Measurements from ENCODE around the gene SCFD2. TPM values are rescaled to one million over a fixed set of nuclear protein-coding genes. Genes with fewer than 3 reads are reported as not detected.
A peak's percentile ranks its signal among the peaks of the same experiment; 100 is the strongest.
"Not testable (repeated sequence)": the region's sequence is repeated elsewhere in the genome, so short reads cannot be mapped to it uniquely, and the experiment has no call there.

Gene SCFD2
- total RNA-seq, result 23.9 TPM
- 10 to 100 TPM; 15.0 to 20.6 (median 15.7) TPM for polyA plus RNA-seq

DNA sequence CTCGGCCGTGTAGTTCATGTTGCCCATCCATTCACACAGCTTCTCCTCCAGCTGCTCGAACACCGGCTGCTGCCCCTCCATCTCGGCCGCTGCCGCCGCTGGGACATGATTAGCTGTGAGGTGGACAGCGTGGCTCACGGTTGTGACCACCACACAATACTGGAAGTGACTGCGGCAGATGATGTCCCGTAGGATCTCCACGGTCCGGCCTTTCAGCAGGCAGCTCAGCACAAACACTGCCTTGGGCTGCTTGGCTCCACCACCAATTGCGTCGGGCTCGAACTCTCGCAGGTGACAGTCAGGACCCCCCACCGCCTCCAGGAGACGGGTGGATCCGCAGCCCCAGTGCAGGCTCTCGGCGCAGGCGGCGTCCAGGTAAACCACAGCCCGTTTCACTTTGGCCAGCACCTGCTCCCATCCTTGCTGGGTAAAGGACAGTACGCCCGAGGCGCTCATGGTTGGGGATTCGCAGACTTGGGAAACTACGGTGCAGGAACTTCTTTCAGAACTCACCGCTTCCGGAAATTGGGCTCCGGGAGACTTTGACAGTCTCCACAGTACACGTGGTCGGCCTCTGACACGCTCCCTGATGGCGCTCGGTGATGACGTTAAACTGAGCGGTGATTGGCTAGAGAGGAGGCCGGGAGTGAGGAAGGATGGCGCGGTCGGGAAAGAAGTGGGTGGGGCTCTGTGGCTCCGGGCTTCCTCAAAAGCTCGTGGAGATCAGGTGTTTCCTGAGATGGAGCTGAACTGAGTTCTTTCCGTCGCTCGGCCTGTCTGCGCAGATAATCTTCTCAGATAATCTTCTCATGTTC, at the start of gene SCFD2:
Gene SCFD2 (minus strand): TSS at position 576 of the 815 bp plus-strand sequence.
- peak; percentile 93 to 98 (median 96) for DNase-seq
- peak within 1 kb of the TSS; percentile 98 to 99 (median 98) for H3K27ac Mint-ChIP-seq
- H3K9me3 Mint-ChIP-seq, result no peaks in the 10 kb centered on the region
- H3K4me1 ChIP-seq (ENCODE audit: control insufficient read depth, insufficient read depth, low read length, poor library complexity, severe bottlenecking), result peaks cover 34% of the 10 kb centered on the region
- peak; percentile 95 to 98 for ATAC-seq (ENCODE audit: low read depth in 2 of 2)
- H3K36me3 Mint-ChIP-seq, result no peaks in the 10 kb centered on the region
- peaks cover 22 to 55% (median 38%) of the 10 kb centered on the region in 4 donors for H3K4me1 Mint-ChIP-seq
- H3K27ac ChIP-seq (ENCODE audit: insufficient read depth, low read length, poor library complexity, severe bottlenecking), result peak within 1 kb of the TSS; percentile 84
- H3K4me3 Mint-ChIP-seq, result peak within 1 kb of the TSS; percentile 93 to 98 (median 96)
- peaks cover 15% of the 10 kb centered on the region for H3K27me3 ChIP-seq (ENCODE audit: control insufficient read depth, insufficient read depth, low read length)
- peaks cover 27% of the 10 kb centered on the region for H3K27me3 Mint-ChIP-seq
- no peaks in the 10 kb centered on the region for H3K36me3 ChIP-seq (ENCODE audit: control insufficient read depth, insufficient read depth, low read length)
- H3K9me3 ChIP-seq (ENCODE audit: control insufficient read depth in 2 of 2, low read length in 2 of 2), result no peaks in the 10 kb centered on the region
- H3K4me3 ChIP-seq (ENCODE audit: low read depth, low read length), result peak within 1 kb of the TSS; percentile 95

- not testable (repeated sequence) for H3K27ac ChIP-seq (ENCODE audit: insufficient read depth, low read length, poor library complexity, severe bottlenecking); H3K27me3 ChIP-seq (ENCODE audit: control insufficient read depth, insufficient read depth, low read length); H3K4me3 ChIP-seq (ENCODE audit: low read depth, low read length); H3K9me3 Mint-ChIP-seq; H3K4me1 ChIP-seq (ENCODE audit: control insufficient read depth, insufficient read depth, low read length, poor library complexity, severe bottlenecking); H3K4me3 Mint-ChIP-seq; ATAC-seq (ENCODE audit: low read depth in 2 of 2); H3K27ac Mint-ChIP-seq; DNase-seq; H3K27me3 Mint-ChIP-seq; H3K9me3 ChIP-seq (ENCODE audit: control insufficient read depth in 2 of 2, low read length in 2 of 2)
- Mint-ChIP-seq H3K36me3 (peaks cover 48% of the 10 kb centered on the region), H3K4me1 (peaks cover 26 to 68% (median 55%) of the 10 kb centered on the region in 4 donors)
- H3K36me3 ChIP-seq (ENCODE audit: control insufficient read depth, insufficient read depth, low read length), result peaks cover 12% of the 10 kb centered on the region
Measured at GRCh38 chr4:53409479-53409878, 43.6 kb upstream of the SCFD2 start.

DNA sequence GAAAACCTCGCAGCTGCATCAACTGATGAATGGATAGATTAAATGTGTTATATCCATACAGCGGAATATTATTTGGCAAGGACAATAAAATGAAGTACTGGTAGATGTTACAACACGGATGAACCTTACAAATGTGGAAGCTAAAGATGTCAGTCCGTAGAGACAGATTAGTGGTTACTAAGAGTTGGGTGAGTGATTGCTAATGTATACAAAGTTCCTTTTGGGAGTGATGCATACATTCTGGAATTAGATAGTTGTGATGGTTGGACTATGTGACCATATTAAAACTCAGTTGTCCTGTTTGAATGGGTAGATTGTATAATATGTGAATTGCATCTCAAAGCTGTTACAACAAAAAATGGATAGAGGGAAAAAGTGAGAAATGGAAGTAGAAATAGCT, 14.4 kb upstream of the SCFD2 start:
- no peak for ATAC-seq (ENCODE audit: low read depth in 2 of 2)
- peaks cover 35 to 62% (median 37%) of the 10 kb centered on the region in 4 donors for H3K4me1 Mint-ChIP-seq
- H3K4me3 ChIP-seq (ENCODE audit: low read depth, low read length), result peak overlapping the region; percentile 95

GRCh38 chr4:53378171-53378482, 12.3 kb upstream of the SCFD2 start:
- peaks cover 8% of the 10 kb centered on the region for H3K36me3 Mint-ChIP-seq
- Histone ChIP-seq H3K36me3 (ENCODE audit: control insufficient read depth, insufficient read depth, low read length) (peaks cover 6% of the 10 kb centered on the region), H3K27me3 (ENCODE audit: control insufficient read depth, insufficient read depth, low read length) (peaks cover 7% of the 10 kb centered on the region), H3K27ac (ENCODE audit: insufficient read depth, low read length, poor library complexity, severe bottlenecking) (peak overlapping the region; percentile 88), H3K4me3 (ENCODE audit: low read depth, low read length) (peak overlapping the region; percentile 95), H3K9me3 (ENCODE audit: control insufficient read depth in 2 of 2, low read length in 2 of 2) (no peaks in the 10 kb centered on the region), H3K4me1 (ENCODE audit: control insufficient read depth, insufficient read depth, low read length, poor library complexity, severe bottlenecking) (peaks cover 31% of the 10 kb centered on the region)
- ATAC-seq (ENCODE audit: low read depth in 2 of 2), result no peak
- peaks cover 31 to 54% (median 36%) of the 10 kb centered on the region in 4 donors for H3K4me1 Mint-ChIP-seq
- H3K9me3 Mint-ChIP-seq, result peaks cover 0 to 1% (median 0%) of the 10 kb centered on the region in 7 donors
- H3K27me3 Mint-ChIP-seq, result peaks cover 30% of the 10 kb centered on the region
- H3K4me3 Mint-ChIP-seq, result peak overlapping the region; percentile 97 to 100 (median 98)
- no peak for DNase-seq
- H3K27ac Mint-ChIP-seq, result peak overlapping the region; percentile 97 to 100 (median 98)

More for the DNA sequence above, 14.4 kb upstream of the SCFD2 start:
- Mint-ChIP-seq H3K4me3 (peak overlapping the region; percentile 1 to 97 (median 56)), H3K27ac (no peak overlapping the region), H3K36me3 (peaks cover 13% of the 10 kb centered on the region), H3K9me3 (peaks cover 0 to 1% (median 0%) of the 10 kb centered on the region in 7 donors), H3K27me3 (peaks cover 15% of the 10 kb centered on the region)
- no peaks in the 10 kb centered on the region for H3K27me3 ChIP-seq (ENCODE audit: control insufficient read depth, insufficient read depth, low read length)
- H3K27ac ChIP-seq (ENCODE audit: insufficient read depth, low read length, poor library complexity, severe bottlenecking), result no peak overlapping the region
- peaks cover 26% of the 10 kb centered on the region for H3K36me3 ChIP-seq (ENCODE audit: control insufficient read depth, insufficient read depth, low read length)
- H3K9me3 ChIP-seq (ENCODE audit: control insufficient read depth in 2 of 2, low read length in 2 of 2), result no peaks in the 10 kb centered on the region
- H3K4me1 ChIP-seq (ENCODE audit: control insufficient read depth, insufficient read depth, low read length, poor library complexity, severe bottlenecking), result peaks cover 31% of the 10 kb centered on the region
- no peak for DNase-seq

- peak; percentile 92 for ATAC-seq (ENCODE audit: low read depth in 2 of 2)
- H3K36me3 Mint-ChIP-seq, result peaks cover 8% of the 10 kb centered on the region
- H3K27me3 ChIP-seq (ENCODE audit: control insufficient read depth, insufficient read depth, low read length), result peaks cover 7% of the 10 kb centered on the region
- H3K27me3 Mint-ChIP-seq, result peaks cover 33% of the 10 kb centered on the region
- H3K4me1 Mint-ChIP-seq, result peaks cover 30 to 50% (median 34%) of the 10 kb centered on the region in 4 donors
- H3K9me3 Mint-ChIP-seq, result peaks cover 0 to 1% (median 0%) of the 10 kb centered on the region in 7 donors
- H3K4me3 Mint-ChIP-seq, result peak within 1 kb of the TSS; percentile 97 to 100 (median 98)
- peak within 1 kb of the TSS; percentile 97 to 100 (median 98) for H3K27ac Mint-ChIP-seq
- peak within 1 kb of the TSS; percentile 95 for H3K4me3 ChIP-seq (ENCODE audit: low read depth, low read length)
- peak within 1 kb of the TSS; percentile 88 for H3K27ac ChIP-seq (ENCODE audit: insufficient read depth, low read length, poor library complexity, severe bottlenecking)
- DNase-seq, result peak; percentile 93 to 96 (median 95)
- H3K9me3 ChIP-seq (ENCODE audit: control insufficient read depth in 2 of 2, low read length in 2 of 2), result no peaks in the 10 kb centered on the region
- peaks cover 3% of the 10 kb centered on the region for H3K36me3 ChIP-seq (ENCODE audit: control insufficient read depth, insufficient read depth, low read length)
- peaks cover 28% of the 10 kb centered on the region for H3K4me1 ChIP-seq (ENCODE audit: control insufficient read depth, insufficient read depth, low read length, poor library complexity, severe bottlenecking)
Measured at GRCh38 chr4:53377319-53378170, 11.7 kb upstream of the SCFD2 start, which contains the start of gene FIP1L1. FIP1L1 (plus strand) TSS chr4:53377641; CDS start chr4:53377839, 198 bp downstream.

- Histone ChIP-seq H3K4me3 (ENCODE audit: low read depth, low read length) (peak overlapping the region; percentile 87), H3K36me3 (ENCODE audit: control insufficient read depth, insufficient read depth, low read length) (peaks cover 3% of the 10 kb centered on the region), H3K9me3 (ENCODE audit: control insufficient read depth in 2 of 2, low read length in 2 of 2) (no peaks in the 10 kb centered on the region), H3K27ac (ENCODE audit: insufficient read depth, low read length, poor library complexity, severe bottlenecking) (peak overlapping the region; percentile 88), H3K4me1 (ENCODE audit: control insufficient read depth, insufficient read depth, low read length, poor library complexity, severe bottlenecking) (peaks cover 27% of the 10 kb centered on the region), H3K27me3 (ENCODE audit: control insufficient read depth, insufficient read depth, low read length) (peaks cover 10% of the 10 kb centered on the region)
- Mint-ChIP-seq H3K9me3 (peaks cover 0 to 1% (median 0%) of the 10 kb centered on the region in 7 donors), H3K4me1 (peaks cover 25 to 45% (median 31%) of the 10 kb centered on the region in 4 donors), H3K4me3 (peak overlapping the region; percentile 97 to 100 (median 98)), H3K27ac (peak overlapping the region; percentile 33 to 100 (median 97)), H3K36me3 (peaks cover 3% of the 10 kb centered on the region), H3K27me3 (peaks cover 37% of the 10 kb centered on the region)
- no peak for DNase-seq
- no peak for ATAC-seq (ENCODE audit: low read depth in 2 of 2)
Measured at GRCh38 chr4:53376900-53377299, 11.0 kb upstream of the SCFD2 start.

DNA sequence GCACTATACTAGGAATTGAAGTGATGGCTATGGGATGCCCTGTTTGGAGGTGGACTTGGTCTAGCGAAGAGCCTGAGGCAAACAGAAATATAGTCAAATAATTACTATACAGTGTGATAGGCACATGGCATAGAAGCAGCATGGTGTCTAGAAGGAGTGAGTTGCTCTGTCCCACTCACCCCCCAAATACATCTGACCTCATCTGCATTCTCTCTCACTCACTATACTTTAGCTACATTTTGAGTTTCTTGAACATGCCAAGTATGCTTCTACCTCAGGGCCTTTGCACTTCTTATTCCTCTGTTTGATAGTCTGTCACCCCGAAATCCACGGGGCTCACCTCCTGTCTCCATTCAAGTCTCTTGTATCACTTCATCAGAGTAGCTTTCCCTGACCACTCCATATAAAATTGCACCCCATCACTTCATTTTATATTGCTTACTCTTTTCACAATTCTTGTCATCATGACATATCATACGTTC, 9.0 kb upstream of the SCFD2 start:
- no peak for ATAC-seq (ENCODE audit: low read depth in 2 of 2)
- Histone ChIP-seq H3K9me3 (ENCODE audit: control insufficient read depth in 2 of 2, low read length in 2 of 2) (no peaks in the 10 kb centered on the region), H3K4me3 (ENCODE audit: low read depth, low read length) (no peak overlapping the region), H3K36me3 (ENCODE audit: control insufficient read depth, insufficient read depth, low read length) (no peaks in the 10 kb centered on the region), H3K27ac (ENCODE audit: insufficient read depth, low read length, poor library complexity, severe bottlenecking) (no peak overlapping the region), H3K4me1 (ENCODE audit: control insufficient read depth, insufficient read depth, low read length, poor library complexity, severe bottlenecking) (peaks cover 23% of the 10 kb centered on the region), H3K27me3 (ENCODE audit: control insufficient read depth, insufficient read depth, low read length) (peaks cover 21% of the 10 kb centered on the region)
- peaks cover 0 to 4% (median 0%) of the 10 kb centered on the region in 7 donors for H3K9me3 Mint-ChIP-seq
- peaks cover 49% of the 10 kb centered on the region for H3K27me3 Mint-ChIP-seq
- peaks cover 3% of the 10 kb centered on the region for H3K36me3 Mint-ChIP-seq
- H3K4me1 Mint-ChIP-seq, result peaks cover 17 to 28% (median 20%) of the 10 kb centered on the region in 4 donors
- no peak for DNase-seq
- H3K27ac Mint-ChIP-seq, result peak overlapping the region in 1 of 3 donors; percentile 34
- peak overlapping the region in 1 of 4 donors; percentile 60 for H3K4me3 Mint-ChIP-seq

Measured in CD4-positive, CD25-positive, alpha-beta regulatory T cell (primary cell).